Right lobe of liver (tissue), 4 donors: ENCODE results near the gene LRMDA.

ENCODE experiments used
- CTCF ChIP-seq, 4 donors: fragments of 200-600 bp in 3 of 4; fragments of 450-650 bp in 1 of 4; IDR thresholded peaks; one replicate each; pipeline versions ENCODE4 v1.5.1 to v1.8.0; 2016 to 2022; ENCODE audit warnings: antibody characterized with exemption in 4 of 4, mild to moderate bottlenecking in 2 of 4
- POLR2A ChIP-seq: fragments of 450-650 bp; IDR thresholded peaks from one replicate; pipeline ENCODE4 v1.6.1; 2017; ENCODE audit warnings: antibody characterized with exemption, mild to moderate bottlenecking
- donor health status: DM: no; HTN: no; CAD: no.
- donor health status: DM: no; HTN: no; CAD: no.
- donor health status: DM: no; HTN: yes; CAD: no.

GRCh38 chr10:76278811-76279460 is 847.5 kb downstream of the LRMDA start:
- no peak for TF ChIP-seq CTCF (IDR thresholded peaks at IDR 0.05)
- TF ChIP-seq POLR2A, result no peak
